ENCODE measurements around the gene ACP3.

- TF ChIP-seq CTCF (IDR thresholded peaks at IDR 0.05; ENCODE audit: insufficient read depth, low read depth, low read length) = no peak
- no peak for TF ChIP-seq EZH2 (IDR thresholded peaks at IDR 0.05; ENCODE audit: insufficient read depth, low read length)
Measured at GRCh38 chr3:132293251-132293650, 24.0 kb upstream of the ACP3 start.
